ENCODE measurements around the gene HDLBP. TPM values are rescaled to one million over a fixed set of nuclear protein-coding genes. Genes with fewer than 3 reads are reported as not detected.
A peak's percentile ranks its signal among the peaks of the same experiment; 100 is the strongest.

HDLBP gene
- polyA plus RNA-seq, 3 donors = 50.4 to 73.1 (median 69.9) TPM

GRCh38 chr2:241330616-241330981 lies 15.1 kb upstream of the HDLBP start:
- H3K27me3 Mint-ChIP-seq (ENCODE audit: low read depth in 3 of 3) = no peaks in the 10 kb centered on the region
- no peak overlapping the region for H3K4me3 Mint-ChIP-seq
- no peak for DNase-seq
- H3K79me2 ChIP-seq (ENCODE audit: insufficient read depth, low read length) = peaks cover 68% of the 10 kb centered on the region
- no peak overlapping the region for H3K4me2 ChIP-seq (replicated peaks; ENCODE audit: extremely low read depth, low read length, poor library complexity, severe bottlenecking)
- no peak overlapping the region for H3K27ac Mint-ChIP-seq
- peaks cover 66 to 83% of the 10 kb centered on the region in 2 donors for H3K36me3 Mint-ChIP-seq
- TF ChIP-seq CTCF (IDR thresholded peaks at IDR 0.05) = no peak
- no CpG with 5 or more reads among the region's 4 CpGs for WGBS (ENCODE audit: insufficient coverage)
- no peak overlapping the region for H3K4me3 ChIP-seq (replicated peaks in 1 of 3; ENCODE audit: low read depth in 2 of 3, low read length in 3 of 3)
- H3K4me1 ChIP-seq (ENCODE audit: control insufficient read depth in 1 of 2, insufficient read depth in 2 of 2, low read length in 2 of 2) = no peaks in the 10 kb centered on the region
- H3K9ac ChIP-seq (ENCODE audit: insufficient read depth, low read length, poor library complexity, severe bottlenecking) = no peak overlapping the region
- no peaks in the 10 kb centered on the region for H3K9me3 ChIP-seq (replicated peaks in 1 of 2; ENCODE audit: control insufficient read depth in 1 of 2, insufficient read depth in 1 of 2, low read length in 2 of 2)
- peaks cover 0 to 2% (median 0%) of the 10 kb centered on the region in 7 donors for H3K9me3 Mint-ChIP-seq
- peaks cover 41 to 100% of the 10 kb centered on the region in 2 donors for H3K36me3 ChIP-seq (replicated peaks in 1 of 2; ENCODE audit: control insufficient read depth in 1 of 2, insufficient read depth in 2 of 2, low read length in 2 of 2)
- intact Hi-C loops (cut with micrococcal nuclease) = no loop called here
- H2AFZ ChIP-seq (ENCODE audit: insufficient read depth, low read depth, low read length, poor library complexity, severe bottlenecking) = no peak overlapping the region
- H3K27me3 ChIP-seq (ENCODE audit: control insufficient read depth in 2 of 2, insufficient read depth in 2 of 2, low read length in 2 of 2) = no peaks in the 10 kb centered on the region
- H4K20me1 ChIP-seq (ENCODE audit: insufficient read depth, low read length) = peaks cover 75% of the 10 kb centered on the region
- peaks cover under 1% of the 10 kb centered on the region for H3K4me1 Mint-ChIP-seq
- no peak overlapping the region for H3K27ac ChIP-seq (ENCODE audit: low read depth in 1 of 2, low read length in 2 of 2)

- Mint-ChIP-seq H3K4me1 (peaks cover 4% of the 10 kb centered on the region), H3K36me3 (peaks cover 67 to 76% of the 10 kb centered on the region in 2 donors), H3K27me3 (ENCODE audit: low read depth in 3 of 3) (no peaks in the 10 kb centered on the region), H3K4me3 (no peak overlapping the region), H3K27ac (peak overlapping the region in 1 of 7 donors; percentile 10), H3K9me3 (peaks cover 0 to 2% (median 0%) of the 10 kb centered on the region in 7 donors)
- Histone ChIP-seq H3K4me3 (replicated peaks in 1 of 3; ENCODE audit: low read depth in 2 of 3, low read length in 3 of 3) (no peak overlapping the region), H3K79me2 (ENCODE audit: insufficient read depth, low read length) (peaks cover 72% of the 10 kb centered on the region), H3K27me3 (ENCODE audit: control insufficient read depth in 2 of 2, insufficient read depth in 2 of 2, low read length in 2 of 2) (no peaks in the 10 kb centered on the region), H2AFZ (ENCODE audit: insufficient read depth, low read depth, low read length, poor library complexity, severe bottlenecking) (no peak overlapping the region), H3K27ac (ENCODE audit: low read depth in 1 of 2, low read length in 2 of 2) (no peak overlapping the region), H3K9me3 (replicated peaks in 1 of 2; ENCODE audit: control insufficient read depth in 1 of 2, insufficient read depth in 1 of 2, low read length in 2 of 2) (no peaks in the 10 kb centered on the region), H3K4me1 (ENCODE audit: control insufficient read depth in 1 of 2, insufficient read depth in 2 of 2, low read length in 2 of 2) (peaks cover 5% of the 10 kb centered on the region in 2 donors), H3K9ac (ENCODE audit: insufficient read depth, low read length, poor library complexity, severe bottlenecking) (no peak overlapping the region), H4K20me1 (ENCODE audit: insufficient read depth, low read length) (peaks cover 75% of the 10 kb centered on the region), H3K36me3 (replicated peaks in 1 of 2; ENCODE audit: control insufficient read depth in 1 of 2, insufficient read depth in 2 of 2, low read length in 2 of 2) (peaks cover 38 to 99% of the 10 kb centered on the region in 2 donors), H3K4me2 (replicated peaks; ENCODE audit: extremely low read depth, low read length, poor library complexity, severe bottlenecking) (no peak overlapping the region)
- TF ChIP-seq CTCF (IDR thresholded peaks at IDR 0.05) = no peak
- DNase-seq = no peak
- intact Hi-C loops (cut with micrococcal nuclease) = no loop called here
- WGBS (ENCODE audit: insufficient coverage) = 100% methylated on average over 2 of the region's 11 CpGs
Measured at GRCh38 chr2:241329669-241330615, 14.5 kb upstream of the HDLBP start.
